Activated CD4-positive, alpha-beta memory T cell treated with anti-CD3 and anti-CD28 coated beads, Interleukin-2, amount 10 ng/mL, durations not matched to agents 7 days and 5 days (primary cell): Measurements from ENCODE around the gene MAD1L1. TPM values are rescaled to one million over a fixed set of nuclear protein-coding genes. Genes with fewer than 3 reads are reported as not detected.

Source experiments
- CTCF ChIA-PET: fragments of 350-600 bp; sonication (Branson Sonifier 250); formaldehyde crosslinking; loops from one replicate; lab custom pipeline; 2021; ENCODE audit warnings: antibody characterized with exemption, inconsistent platforms; lab: Charles Lee
- POLR2A ChIA-PET: fragments of 350-600 bp; sonication (Branson Sonifier 250); formaldehyde crosslinking; loops from one replicate; lab custom pipeline; 2021; ENCODE audit warnings: antibody characterized with exemption; lab: Charles Lee
- DNase-seq: peaks from one replicate; pipeline ENCODE4 v3.0.0-alpha.2; 2020
- H3K27ac Mint-ChIP-seq: one replicate; pipeline ENCODE4 v1.8.0; 2021; ENCODE audit warnings: mild to moderate bottlenecking, mixed read lengths
- H3K27me3 Mint-ChIP-seq: one replicate; pipeline ENCODE4 v1.8.0; 2021; ENCODE audit warnings: mixed read lengths
- H3K36me3 Mint-ChIP-seq: one replicate; pipeline ENCODE4 v1.8.0; 2021; ENCODE audit warnings: low read depth, mixed read lengths
- H3K4me1 Mint-ChIP-seq: one replicate; pipeline ENCODE4 v1.8.0; 2021; ENCODE audit warnings: mixed read lengths
- H3K4me3 Mint-ChIP-seq: one replicate; pipeline ENCODE4 v1.8.0; 2021; ENCODE audit warnings: mild to moderate bottlenecking, mixed read lengths
- H3K9me3 Mint-ChIP-seq: one replicate; pipeline ENCODE4 v1.8.0; 2021; ENCODE audit warnings: mixed read lengths
- total RNA-seq, 2 experiments: library from RNA; stranded (reverse); gene quantifications; one replicate each; pipeline ENCODE4 v1.2.3, GENCODE V29; 2021

MAD1L1 gene
- total RNA-seq, 2 experiments from 2014 or later, result 120 to 136 TPM

- H3K27ac Mint-ChIP-seq, result no peak overlapping the region
- H3K36me3 Mint-ChIP-seq, result peaks cover 6% of the 10 kb centered on the region
- no peak for DNase-seq
- no peak overlapping the region for H3K4me3 Mint-ChIP-seq
- no peaks in the 10 kb centered on the region for H3K27me3 Mint-ChIP-seq
- POLR2A ChIA-PET, result interaction anchor here (0.8 to 1.4 kb wide), 2 partner anchors 13 to 73 kb away, joined by 3 read pairs; no protein-coding TSS in a partner anchor
- H3K9me3 Mint-ChIP-seq, result no peaks in the 10 kb centered on the region
- H3K4me1 Mint-ChIP-seq, result peaks cover 29% of the 10 kb centered on the region
- CTCF ChIA-PET, result interaction anchor here (1.0 to 1.6 kb wide), 4 partner anchors 10 to 253 kb away, joined by 3 to 4 read pairs (median 3); no protein-coding TSS in a partner anchor
Measured at GRCh38 chr7:2100278-2101208, 132.2 kb downstream of the MAD1L1 start.

GRCh38 chr7:2099048-2099957, 133.4 kb downstream of the MAD1L1 start:
- Mint-ChIP-seq H3K36me3 (peaks cover 8% of the 10 kb centered on the region), H3K4me1 (peaks cover 30% of the 10 kb centered on the region), H3K9me3 (no peaks in the 10 kb centered on the region), H3K4me3 (no peak overlapping the region), H3K27ac (no peak overlapping the region), H3K27me3 (no peaks in the 10 kb centered on the region)
- ChIA-PET POLR2A (interaction anchor here (0.8 to 1.4 kb wide), 2 partner anchors 12 to 74 kb away, joined by 3 read pairs; no protein-coding TSS in a partner anchor), CTCF (interaction anchor here (0.6 to 1.6 kb wide), 7 partner anchors 9 to 529 kb away, joined by 3 to 4 read pairs (median 3); no protein-coding TSS in a partner anchor)
- DNase-seq, result no peak

- ChIA-PET CTCF (no interaction called here), POLR2A (no interaction called here)
Measured at GRCh38 chr7:2098496-2098895, 134.2 kb downstream of the MAD1L1 start.

GRCh38 chr7:2098056-2098455, 134.7 kb downstream of the MAD1L1 start:
- no peak for DNase-seq
- Mint-ChIP-seq H3K36me3 (peaks cover 11% of the 10 kb centered on the region), H3K27ac (no peak overlapping the region), H3K9me3 (no peaks in the 10 kb centered on the region), H3K27me3 (no peaks in the 10 kb centered on the region), H3K4me1 (peaks cover 34% of the 10 kb centered on the region), H3K4me3 (no peak overlapping the region)
- ChIA-PET CTCF (no interaction called here), POLR2A (no interaction called here)

More at GRCh38 chr7:2098496-2098895, 134.2 kb downstream of the MAD1L1 start:
- no peak for DNase-seq
- Mint-ChIP-seq H3K36me3 (peaks cover 11% of the 10 kb centered on the region), H3K9me3 (no peaks in the 10 kb centered on the region), H3K27me3 (no peaks in the 10 kb centered on the region), H3K4me3 (no peak overlapping the region), H3K27ac (no peak overlapping the region), H3K4me1 (peaks cover 32% of the 10 kb centered on the region)

- Mint-ChIP-seq H3K27me3 (no peaks in the 10 kb centered on the region), H3K9me3 (no peaks in the 10 kb centered on the region), H3K4me3 (no peak overlapping the region), H3K4me1 (peaks cover 34% of the 10 kb centered on the region), H3K36me3 (peaks cover 8% of the 10 kb centered on the region), H3K27ac (no peak overlapping the region)
- ChIA-PET POLR2A (no interaction called here), CTCF (no interaction called here)
- no peak for DNase-seq
Measured at GRCh38 chr7:2097492-2097891, 135.3 kb downstream of the MAD1L1 start.

- Mint-ChIP-seq H3K36me3 (peaks cover 8% of the 10 kb centered on the region), H3K27me3 (no peaks in the 10 kb centered on the region), H3K4me3 (no peak overlapping the region), H3K9me3 (no peaks in the 10 kb centered on the region), H3K27ac (no peak overlapping the region), H3K4me1 (peaks cover 31% of the 10 kb centered on the region)
- ChIA-PET POLR2A (no interaction called here), CTCF (no interaction called here)
- DNase-seq, result no peak
Measured at GRCh38 chr7:2096692-2097387, 135.9 kb downstream of the MAD1L1 start.

GRCh38 chr7:2095436-2095835, 137.3 kb downstream of the MAD1L1 start:
- Mint-ChIP-seq H3K4me3 (no peak overlapping the region), H3K9me3 (no peaks in the 10 kb centered on the region), H3K27me3 (no peaks in the 10 kb centered on the region), H3K36me3 (peaks cover 8% of the 10 kb centered on the region), H3K27ac (no peak overlapping the region), H3K4me1 (peaks cover 31% of the 10 kb centered on the region)
- POLR2A ChIA-PET, result no interaction called here
- CTCF ChIA-PET, result no interaction called here
- no peak for DNase-seq

GRCh38 chr7:2094454-2095045, 138.2 kb downstream of the MAD1L1 start:
- POLR2A ChIA-PET, result no interaction called here
- Mint-ChIP-seq H3K9me3 (no peaks in the 10 kb centered on the region), H3K27ac (no peak overlapping the region), H3K4me1 (peaks cover 24% of the 10 kb centered on the region), H3K4me3 (no peak overlapping the region), H3K36me3 (peaks cover 8% of the 10 kb centered on the region), H3K27me3 (no peaks in the 10 kb centered on the region)
- CTCF ChIA-PET, result no interaction called here
- DNase-seq, result no peak

- H3K36me3 Mint-ChIP-seq, result peaks cover 8% of the 10 kb centered on the region
- H3K27me3 Mint-ChIP-seq, result no peaks in the 10 kb centered on the region
- ChIA-PET POLR2A (no interaction called here), CTCF (no interaction called here)
- H3K27ac Mint-ChIP-seq, result no peak overlapping the region
- H3K9me3 Mint-ChIP-seq, result no peaks in the 10 kb centered on the region
- peaks cover 19% of the 10 kb centered on the region for H3K4me1 Mint-ChIP-seq
- DNase-seq, result no peak
- no peak overlapping the region for H3K4me3 Mint-ChIP-seq
Measured at GRCh38 chr7:2093843-2094220, 138.9 kb downstream of the MAD1L1 start.

- CTCF ChIA-PET, result interaction anchor here (0.7 kb wide), 1 partner anchor 139 kb away, joined by 4 read pairs; no protein-coding TSS in a partner anchor
- POLR2A ChIA-PET, result no interaction called here
Measured at GRCh38 chr7:2093215-2093842, 139.4 kb downstream of the MAD1L1 start.

GRCh38 chr7:2092279-2092678, 140.5 kb downstream of the MAD1L1 start:
- CTCF ChIA-PET, result no interaction called here
- no peak for DNase-seq
- Mint-ChIP-seq H3K36me3 (peaks cover 8% of the 10 kb centered on the region), H3K4me1 (peaks cover 17% of the 10 kb centered on the region), H3K4me3 (no peak overlapping the region), H3K27me3 (no peaks in the 10 kb centered on the region), H3K9me3 (no peaks in the 10 kb centered on the region), H3K27ac (no peak overlapping the region)
- POLR2A ChIA-PET, result no interaction called here

More at GRCh38 chr7:2093215-2093842, 139.4 kb downstream of the MAD1L1 start:
- Mint-ChIP-seq H3K4me3 (no peak overlapping the region), H3K27me3 (no peaks in the 10 kb centered on the region), H3K9me3 (no peaks in the 10 kb centered on the region), H3K4me1 (peaks cover 17% of the 10 kb centered on the region), H3K36me3 (peaks cover 8% of the 10 kb centered on the region), H3K27ac (no peak overlapping the region)
- no peak for DNase-seq
